ENCODE data around the gene HOMER1. TPM values are rescaled to one million over a fixed set of nuclear protein-coding genes. Genes with fewer than 3 reads are reported as not detected.

The HOMER1 gene
- total RNA-seq, 2 experiments from 2014 or later: 11.4 to 13.7 TPM

DNA sequence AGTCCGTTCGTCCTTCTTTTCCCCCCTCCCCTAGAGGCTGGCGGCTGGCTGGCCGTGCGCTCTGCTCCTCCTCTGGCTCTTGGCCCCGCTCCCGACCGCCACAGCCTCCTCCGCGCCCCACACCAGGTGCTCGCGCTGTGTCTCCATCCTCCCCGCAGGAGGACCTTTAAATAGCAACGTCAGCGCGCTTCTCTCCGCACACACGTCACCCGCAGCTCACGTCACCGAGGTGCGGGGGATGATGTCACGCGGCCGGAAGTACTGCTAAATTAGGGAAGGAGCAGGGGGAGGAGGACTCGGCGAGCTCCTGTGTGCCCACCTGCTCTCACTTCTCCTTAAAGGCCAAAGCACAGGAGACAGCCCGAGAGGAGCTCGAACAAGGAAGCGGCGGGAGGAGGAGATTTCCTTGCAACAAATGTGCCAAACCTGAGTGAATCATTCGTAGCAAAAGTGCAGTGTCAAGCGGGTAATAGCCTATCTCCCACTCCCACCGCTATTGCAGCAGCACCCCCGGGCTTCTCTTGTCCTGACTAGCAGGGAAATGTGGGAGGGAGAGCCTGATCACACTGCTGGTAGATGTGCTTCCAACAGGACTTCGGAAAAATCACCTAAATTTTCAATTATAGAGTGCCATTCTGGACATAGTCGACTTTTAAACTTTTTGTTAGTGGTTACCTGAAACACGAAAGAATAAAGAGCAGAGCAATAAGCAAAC is 614 bp upstream of the HOMER1 start:
- H3K36me3 Mint-ChIP-seq (ENCODE audit: low read depth): peaks cover 4% of the 10 kb centered on the region
- intact Hi-C loops (cut with micrococcal nuclease): no loop called here
- CTCF ChIA-PET: interaction anchor here (1.4 kb wide), 1 partner anchor 13 kb away, joined by 3 read pairs; no protein-coding TSS in a partner anchor
- ATAC-seq: peak; percentile 76
- no peaks in the 10 kb centered on the region for H3K9me3 Mint-ChIP-seq
- peak; percentile 93 for DNase-seq
- peak overlapping the region; percentile 91 for H3K4me3 Mint-ChIP-seq
- peaks cover 14% of the 10 kb centered on the region for H3K27me3 Mint-ChIP-seq
- H3K27ac Mint-ChIP-seq: peak overlapping the region; percentile 98
- TF ChIP-seq CTCF (IDR thresholded peaks at IDR 0.05): no peak
- POLR2A ChIA-PET: interaction anchor here (0.7 to 1.5 kb wide), 8 partner anchors 15 to 696 kb away, joined by 3 to 4 read pairs (median 3); no protein-coding TSS in a partner anchor
- peaks cover 45% of the 10 kb centered on the region for H3K4me1 Mint-ChIP-seq (ENCODE audit: low read depth)

- H3K9me3 Mint-ChIP-seq: no peaks in the 10 kb centered on the region
- DNase-seq: no peak
- peak overlapping the region; percentile 91 for H3K4me3 Mint-ChIP-seq
- peaks cover 4% of the 10 kb centered on the region for H3K36me3 Mint-ChIP-seq (ENCODE audit: low read depth)
- intact Hi-C loops (cut with micrococcal nuclease): no loop called here
- peak overlapping the region; percentile 66 for H3K27ac Mint-ChIP-seq
- no peak for ATAC-seq
- POLR2A ChIA-PET: interaction anchor here (0.6 to 1.5 kb wide), 4 partner anchors 17 to 108 kb away, joined by 3 to 4 read pairs (median 3); no protein-coding TSS in a partner anchor
- CTCF ChIA-PET: interaction anchor here (1.7 kb wide), 1 partner anchor 16 kb away, joined by 5 read pairs; no protein-coding TSS in a partner anchor
- no peak for TF ChIP-seq CTCF (IDR thresholded peaks at IDR 0.05)
- H3K4me1 Mint-ChIP-seq (ENCODE audit: low read depth): peaks cover 54% of the 10 kb centered on the region
- peaks cover 14% of the 10 kb centered on the region for H3K27me3 Mint-ChIP-seq
These were observed 628 bp downstream of the HOMER1 start for GRCh38 chr5:79513308-79513703.

GRCh38 chr5:79512471-79513307 is 1.2 kb downstream of the HOMER1 start:
- ChIA-PET CTCF (interaction anchor here (0.9 to 1.8 kb wide), 3 partner anchors 15 to 100 kb away, joined by 3 to 5 read pairs (median 5); partner anchors contain the start of gene TENT2), POLR2A (interaction anchor here (0.6 kb wide), 1 partner anchor 16 kb away, joined by 3 read pairs; no protein-coding TSS in a partner anchor)
- H3K4me3 Mint-ChIP-seq: peak overlapping the region; percentile 91
- peaks cover 57% of the 10 kb centered on the region for H3K4me1 Mint-ChIP-seq (ENCODE audit: low read depth)
- peaks cover 2% of the 10 kb centered on the region for H3K36me3 Mint-ChIP-seq (ENCODE audit: low read depth)
- H3K9me3 Mint-ChIP-seq: no peaks in the 10 kb centered on the region
- ATAC-seq (no peak), DNase-seq (peak; percentile 19)
- H3K27ac Mint-ChIP-seq: peak overlapping the region; percentile 66
- intact Hi-C loops (cut with micrococcal nuclease): no loop called here
- peaks cover 14% of the 10 kb centered on the region for H3K27me3 Mint-ChIP-seq
- no peak for TF ChIP-seq CTCF (IDR thresholded peaks at IDR 0.05)

- TF ChIP-seq CTCF (IDR thresholded peaks at IDR 0.05): no peak
- ATAC-seq: no peak
- POLR2A ChIA-PET: interaction anchor here (1.2 kb wide), 1 partner anchor 100 kb away, joined by 3 read pairs; no protein-coding TSS in a partner anchor
These were observed 1.9 kb downstream of the HOMER1 start for GRCh38 chr5:79512049-79512448.

More at GRCh38 chr5:79512049-79512448, 1.9 kb downstream of the HOMER1 start:
- intact Hi-C loops (cut with micrococcal nuclease): no loop called here
- H3K27me3 Mint-ChIP-seq: peaks cover 14% of the 10 kb centered on the region
- H3K9me3 Mint-ChIP-seq: no peaks in the 10 kb centered on the region
- H3K4me1 Mint-ChIP-seq (ENCODE audit: low read depth): peaks cover 51% of the 10 kb centered on the region
- peak overlapping the region; percentile 91 for H3K4me3 Mint-ChIP-seq
- DNase-seq: no peak
- H3K36me3 Mint-ChIP-seq (ENCODE audit: low read depth): peaks cover 2% of the 10 kb centered on the region
- CTCF ChIA-PET: interaction anchor here (0.9 to 1.8 kb wide), 3 partner anchors 15 to 100 kb away, joined by 3 to 5 read pairs (median 5); partner anchors contain the start of gene TENT2
- no peak overlapping the region for H3K27ac Mint-ChIP-seq

All from activated CD8-positive, alpha-beta T cell treated with anti-CD3 and anti-CD28 coated beads for 36 hours (primary cell).